ENCODE results near the gene RSRP1. TPM values are rescaled to one million over a fixed set of nuclear protein-coding genes. Genes with fewer than 3 reads are reported as not detected.
"Not testable (repeated sequence)": the region's sequence is repeated elsewhere in the genome, so short reads cannot be mapped to it uniquely, and the experiment has no call there.

RSRP1 gene
- total and polyA plus RNA-seq, 2 experiments from 2014 or later, result 113 to 138 TPM

GRCh38 chr1:25268143-25268760 lies 21.0 kb upstream of the RSRP1 start:
- Histone ChIP-seq H3K27ac (peak overlapping the region; percentile 67; the same call in 1 of the 2 replicates), H3K9ac (peak overlapping the region; percentile 79), H3K4me3 (peak overlapping the region; percentile 66), H3K79me2 (ENCODE audit: insufficient read depth) (peaks cover 19% of the 10 kb centered on the region), H2AFZ (peak overlapping the region; percentile 95), H3K4me2 (ENCODE audit: unreplicated experiment) (peak overlapping the region; percentile 35)
- in situ Hi-C loops (cut with MboI); H3K27me3 ChIP-seq (replicated peaks; ENCODE audit: insufficient read depth); H3K9me3 ChIP-seq (ENCODE audit: low read depth); H3K36me3 ChIP-seq (ENCODE audit: low read depth); DNase-seq; H3K4me1 ChIP-seq (ENCODE audit: insufficient read depth); H4K20me1 ChIP-seq (ENCODE audit: insufficient read depth); H3K9me2 ChIP-seq (ENCODE audit: insufficient read depth); H3F3A ChIP-seq (ENCODE audit: insufficient read depth): not testable (repeated sequence)
- WGBS, 2 experiments (ENCODE audit: low coverage in 1 of 2, low lambda C conversion rate in 2 of 2, missing lambda C conversion rate in 2 of 2), result 21 to 37% methylated on average over 9 to 11 of the region's 14 CpGs

- H4K20me1 ChIP-seq (ENCODE audit: insufficient read depth), result not testable (repeated sequence)
These were observed 20.3 kb upstream of the RSRP1 start for GRCh38 chr1:25267288-25268142.

GRCh38 chr1:25266554-25267287 lies 19.5 kb upstream of the RSRP1 start:
- DNase-seq; H3K9me3 ChIP-seq (ENCODE audit: low read depth); H3K27me3 ChIP-seq (replicated peaks; ENCODE audit: insufficient read depth); H3F3A ChIP-seq (ENCODE audit: insufficient read depth); H4K20me1 ChIP-seq (ENCODE audit: insufficient read depth); in situ Hi-C loops (cut with MboI); H3K27ac ChIP-seq; H2AFZ ChIP-seq; H3K4me1 ChIP-seq (ENCODE audit: insufficient read depth); H3K9me2 ChIP-seq (ENCODE audit: insufficient read depth); H3K36me3 ChIP-seq (ENCODE audit: low read depth): not testable (repeated sequence)
- Histone ChIP-seq H3K79me2 (ENCODE audit: insufficient read depth) (peaks cover 34% of the 10 kb centered on the region), H3K4me3 (peak overlapping the region; percentile 72), H3K4me2 (ENCODE audit: unreplicated experiment) (peak overlapping the region; percentile 68), H3K9ac (peak overlapping the region; percentile 79)
- WGBS, 2 experiments (ENCODE audit: low coverage in 1 of 2, low lambda C conversion rate in 2 of 2, missing lambda C conversion rate in 2 of 2), result 0 to 4% methylated on average over 6 to 11 of the region's 45 CpGs

More at GRCh38 chr1:25267288-25268142, 20.3 kb upstream of the RSRP1 start:
- 0 to 1% methylated on average over 21 to 28 of the region's 56 CpGs for WGBS, 2 experiments (ENCODE audit: low coverage in 1 of 2, low lambda C conversion rate in 2 of 2, missing lambda C conversion rate in 2 of 2)
- H3K4me1 ChIP-seq (ENCODE audit: insufficient read depth); H3K36me3 ChIP-seq (ENCODE audit: low read depth); H3K9me2 ChIP-seq (ENCODE audit: insufficient read depth); in situ Hi-C loops (cut with MboI); H3K9me3 ChIP-seq (ENCODE audit: low read depth); H3K27me3 ChIP-seq (replicated peaks; ENCODE audit: insufficient read depth); H3F3A ChIP-seq (ENCODE audit: insufficient read depth): not testable (repeated sequence)
- Histone ChIP-seq H3K9ac (peak overlapping the region; percentile 79), H3K79me2 (ENCODE audit: insufficient read depth) (peaks cover 26% of the 10 kb centered on the region), H3K27ac (peak overlapping the region; percentile 67), H3K4me3 (peak overlapping the region; percentile 66), H3K4me2 (ENCODE audit: unreplicated experiment) (peak overlapping the region; percentile 35), H2AFZ (peak overlapping the region; percentile 95)
- peak; percentile 68 for DNase-seq

- Histone ChIP-seq H3K9ac (peak overlapping the region; percentile 55), H3F3A (ENCODE audit: insufficient read depth) (peaks cover 23% of the 10 kb centered on the region), H3K79me2 (ENCODE audit: insufficient read depth) (peaks cover 76% of the 10 kb centered on the region), H3K4me2 (ENCODE audit: unreplicated experiment) (peak overlapping the region; percentile 26), H3K27ac (peak overlapping the region; percentile 55), H3K4me3 (0 out of 2 replicates have a peak overlapping the region, but pooled peaks have one; percentile 1), H3K4me1 (ENCODE audit: insufficient read depth) (peaks cover 32% of the 10 kb centered on the region)
- in situ Hi-C loops (cut with MboI); H3K36me3 ChIP-seq (ENCODE audit: low read depth); H3K9me3 ChIP-seq (ENCODE audit: low read depth); H3K27me3 ChIP-seq (replicated peaks; ENCODE audit: insufficient read depth); H3K9me2 ChIP-seq (ENCODE audit: insufficient read depth); H4K20me1 ChIP-seq (ENCODE audit: insufficient read depth); DNase-seq; H2AFZ ChIP-seq: not testable (repeated sequence)
- WGBS, 2 experiments (ENCODE audit: low coverage in 1 of 2, low lambda C conversion rate in 2 of 2, missing lambda C conversion rate in 2 of 2), result 94 to 99% methylated on average over 3 of the region's 3 CpGs
These were observed 13.1 kb upstream of the RSRP1 start for GRCh38 chr1:25260336-25260735.

GRCh38 chr1:25259813-25260212 lies 12.6 kb upstream of the RSRP1 start:
- peak; percentile 58 for DNase-seq
- in situ Hi-C loops (cut with MboI), result not testable (repeated sequence)
- peaks cover 32% of the 10 kb centered on the region for H3K4me1 ChIP-seq (ENCODE audit: insufficient read depth)

More at GRCh38 chr1:25259813-25260212, 12.6 kb upstream of the RSRP1 start:
- H3K27me3 ChIP-seq (replicated peaks; ENCODE audit: insufficient read depth); H3K9me2 ChIP-seq (ENCODE audit: insufficient read depth); H3K36me3 ChIP-seq (ENCODE audit: low read depth); H2AFZ ChIP-seq; H4K20me1 ChIP-seq (ENCODE audit: insufficient read depth); H3K9me3 ChIP-seq (ENCODE audit: low read depth): not testable (repeated sequence)
- Histone ChIP-seq H3K79me2 (ENCODE audit: insufficient read depth) (peaks cover 81% of the 10 kb centered on the region), H3K9ac (peak overlapping the region; percentile 55), H3F3A (ENCODE audit: insufficient read depth) (peaks cover 26% of the 10 kb centered on the region), H3K4me3 (0 out of 2 replicates have a peak overlapping the region, but pooled peaks have one; percentile 1), H3K27ac (peak overlapping the region; percentile 55), H3K4me2 (ENCODE audit: unreplicated experiment) (peak overlapping the region; percentile 26)
- WGBS, 2 experiments (ENCODE audit: low coverage in 1 of 2, low lambda C conversion rate in 2 of 2, missing lambda C conversion rate in 2 of 2), result 32 to 49% methylated on average over 6 to 7 of the region's 7 CpGs
